Endodermal cell (in vitro differentiated cells): ENCODE results near the gene LRMDA. TPM values are rescaled to one million over a fixed set of nuclear protein-coding genes. Genes with fewer than 3 reads are reported as not detected.

Experiments used
- DNase-seq: peaks from one replicate; pipeline ENCODE4 v3.0.0-alpha.2; 2017
- H3K27ac ChIP-seq: 2 replicates; pipeline ENCODE4 v1.5.1; 2013; ENCODE audit warnings: mild to moderate bottlenecking, low read depth, low read length, moderate library complexity
- H3K27me3 ChIP-seq: 2 replicates; pipeline ENCODE4 v1.6.1; 2013; ENCODE audit warnings: mild to moderate bottlenecking, low read length, moderate library complexity; ENCODE audit not compliant: insufficient read depth, control insufficient read depth, poor library complexity, severe bottlenecking
- H3K36me3 ChIP-seq: 2 replicates; pipeline ENCODE4 v1.7.0; 2013; ENCODE audit warnings: mild to moderate bottlenecking, low read length, moderate library complexity; ENCODE audit not compliant: control insufficient read depth, insufficient read depth
- H3K4me1 ChIP-seq: one replicate; pipeline ENCODE4 v1.7.0; 2013; ENCODE audit warnings: low read length; ENCODE audit not compliant: control insufficient read depth, insufficient read depth
- H3K4me3 ChIP-seq: 2 replicates; pipeline ENCODE4 v1.5.1; 2013; ENCODE audit warnings: mild to moderate bottlenecking, low read length, moderate library complexity
- H3K9ac ChIP-seq: 2 replicates; pipeline ENCODE4 v1.6.1; 2013; ENCODE audit warnings: mild to moderate bottlenecking, low read length, moderate library complexity; ENCODE audit not compliant: poor library complexity, severe bottlenecking; ENCODE audit errors: extremely low read depth
- H3K9me3 ChIP-seq: 2 replicates; pipeline ENCODE4 v1.6.1; 2013; ENCODE audit warnings: mild to moderate bottlenecking, low read length, moderate library complexity; ENCODE audit not compliant: control insufficient read depth
- H3K27ac Mint-ChIP-seq: 2 replicates; pipeline ENCODE4 v1.8.0; 2020; ENCODE audit warnings: mixed read lengths
- H3K27me3 Mint-ChIP-seq: 2 replicates; pipeline ENCODE4 v1.8.0; 2021; ENCODE audit warnings: mild to moderate bottlenecking, mixed read lengths; ENCODE audit not compliant: insufficient read depth
- H3K36me3 Mint-ChIP-seq: 2 replicates; pipeline ENCODE4 v1.8.0; 2020; ENCODE audit warnings: low read depth, mixed read lengths
- H3K4me1 Mint-ChIP-seq: 2 replicates; pipeline ENCODE4 v1.8.0; 2020; ENCODE audit warnings: mixed read lengths
- H3K4me3 Mint-ChIP-seq: 2 replicates; pipeline ENCODE4 v1.8.0; 2020; ENCODE audit warnings: mild to moderate bottlenecking, moderate library complexity, mixed read lengths
- H3K9me3 Mint-ChIP-seq: 2 replicates; pipeline ENCODE4 v1.8.0; 2020; ENCODE audit warnings: mild to moderate bottlenecking, mixed read lengths
- WGBS, 2 experiments: methylation state at CpG; one replicate each; pipeline versions ENCODE4 v1.1.5 to v1.1.7; 2013; ENCODE audit warnings: missing lambda C conversion rate in 2 of 2, mixed read lengths in 1 of 2; ENCODE audit not compliant: insufficient coverage in 1 of 2, insufficient read length in 1 of 2; 5-methylcytosine and 5-hydroxymethylcytosine counted together
- total RNA-seq, 2 donors: library from RNA; stranded (reverse); fragmentation: NEBNext Ultra II Directional in 1 of 2; extraction: Animal tissue kit (Norgen Biotek cat#: 25700) in 1 of 2; gene quantifications; 2 replicates in 1 of 2; 3 replicates in 1 of 2; pipeline ENCODE4 v1.2.1, GENCODE V29; 2021
- TF ChIP-seq, protein P1 (sequence below): fragments of 200-600 bp; sonication (generic); conservative IDR thresholded peaks from 2 replicates; pipeline ENCODE4 v1.5.0; 2021; ENCODE audit warnings: antibody characterized with exemption, mild to moderate bottlenecking

Gene LRMDA
- total RNA-seq, 2 donors from 2014 or later = 1.7 to 5.1 TPM

DNA sequence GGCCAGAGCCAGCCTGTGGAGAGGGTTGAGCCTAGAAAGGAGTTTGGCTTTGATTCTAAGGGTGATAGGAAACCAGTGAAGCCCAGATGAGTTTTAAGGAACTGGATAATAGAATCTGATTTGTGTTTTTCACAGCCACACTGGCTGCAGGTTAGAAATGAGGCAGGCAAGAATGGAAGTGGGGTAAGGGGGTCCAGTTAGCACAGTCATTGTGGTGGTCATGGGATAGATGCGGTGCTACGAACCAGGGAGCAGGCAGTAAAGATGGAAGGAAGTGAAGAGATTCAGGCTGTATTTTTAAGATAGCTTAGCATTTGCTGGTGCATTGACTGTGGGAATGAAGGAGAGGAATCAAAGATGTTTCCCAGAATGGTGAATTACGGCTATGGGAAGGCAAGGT is 322.2 kb downstream of the LRMDA start:
- Histone ChIP-seq H3K36me3 (no peaks in the 10 kb centered on the region), H3K9me3 (no peaks in the 10 kb centered on the region), H3K9ac (no peak overlapping the region), H3K4me1 (no peaks in the 10 kb centered on the region), H3K27me3 (no peaks in the 10 kb centered on the region), H3K27ac (no peak overlapping the region), H3K4me3 (no peak overlapping the region)
- Mint-ChIP-seq H3K27me3 (no peaks in the 10 kb centered on the region), H3K9me3 (peaks cover 17% of the 10 kb centered on the region), H3K4me3 (no peak overlapping the region), H3K36me3 (no peaks in the 10 kb centered on the region), H3K4me1 (no peaks in the 10 kb centered on the region), H3K27ac (no peak overlapping the region)
- no peak for DNase-seq
- TF ChIP-seq, protein P1, sequence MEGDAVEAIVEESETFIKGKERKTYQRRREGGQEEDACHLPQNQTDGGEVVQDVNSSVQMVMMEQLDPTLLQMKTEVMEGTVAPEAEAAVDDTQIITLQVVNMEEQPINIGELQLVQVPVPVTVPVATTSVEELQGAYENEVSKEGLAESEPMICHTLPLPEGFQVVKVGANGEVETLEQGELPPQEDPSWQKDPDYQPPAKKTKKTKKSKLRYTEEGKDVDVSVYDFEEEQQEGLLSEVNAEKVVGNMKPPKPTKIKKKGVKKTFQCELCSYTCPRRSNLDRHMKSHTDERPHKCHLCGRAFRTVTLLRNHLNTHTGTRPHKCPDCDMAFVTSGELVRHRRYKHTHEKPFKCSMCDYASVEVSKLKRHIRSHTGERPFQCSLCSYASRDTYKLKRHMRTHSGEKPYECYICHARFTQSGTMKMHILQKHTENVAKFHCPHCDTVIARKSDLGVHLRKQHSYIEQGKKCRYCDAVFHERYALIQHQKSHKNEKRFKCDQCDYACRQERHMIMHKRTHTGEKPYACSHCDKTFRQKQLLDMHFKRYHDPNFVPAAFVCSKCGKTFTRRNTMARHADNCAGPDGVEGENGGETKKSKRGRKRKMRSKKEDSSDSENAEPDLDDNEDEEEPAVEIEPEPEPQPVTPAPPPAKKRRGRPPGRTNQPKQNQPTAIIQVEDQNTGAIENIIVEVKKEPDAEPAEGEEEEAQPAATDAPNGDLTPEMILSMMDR = no peak
- 94 to 100% methylated on average over 2 to 3 of the region's 3 CpGs for WGBS, 2 experiments

DNA sequence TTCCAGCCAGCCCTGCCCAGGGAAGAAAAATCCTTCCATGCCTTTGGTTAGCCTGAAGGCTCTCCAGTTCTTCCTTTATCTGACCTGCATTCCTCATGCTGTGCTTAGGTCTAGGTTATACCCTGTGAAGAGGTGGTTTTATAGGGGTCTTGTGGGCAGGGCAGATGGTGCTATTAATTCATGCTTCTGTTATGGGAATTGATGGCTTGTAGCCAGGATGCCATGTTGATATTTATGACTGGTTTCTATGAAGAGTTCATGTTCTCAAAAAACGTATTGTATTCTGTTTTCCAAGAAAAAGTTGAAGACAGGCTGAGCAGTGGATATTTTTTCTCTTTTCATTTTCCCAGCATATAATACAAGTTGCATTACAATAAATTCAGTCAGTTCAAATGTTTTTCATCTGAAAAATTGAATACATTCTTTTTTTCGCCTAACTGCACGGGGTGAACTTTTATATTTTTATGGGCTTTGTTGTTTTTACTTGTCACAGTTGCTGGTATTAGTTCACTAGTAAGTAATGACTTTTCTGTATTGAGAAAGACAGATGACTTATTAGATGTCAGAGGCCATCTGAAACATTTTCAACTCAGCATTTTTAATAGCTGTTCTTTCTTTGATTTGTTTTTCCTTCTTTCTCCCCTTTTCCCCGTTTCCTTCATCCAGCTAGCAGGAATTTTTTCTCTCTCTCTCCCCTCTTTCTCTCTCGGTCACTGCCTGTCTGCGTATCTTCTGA is 322.8 kb downstream of the LRMDA start:
- no peak overlapping the region for H3K9ac ChIP-seq
- no peaks in the 10 kb centered on the region for H3K4me1 ChIP-seq
- H3K9me3 ChIP-seq = no peaks in the 10 kb centered on the region
- no peaks in the 10 kb centered on the region for H3K36me3 ChIP-seq
- no peak overlapping the region for H3K27ac ChIP-seq
- H3K27me3 ChIP-seq = no peaks in the 10 kb centered on the region
- H3K27me3 Mint-ChIP-seq = no peaks in the 10 kb centered on the region
- H3K4me1 Mint-ChIP-seq = no peaks in the 10 kb centered on the region
- DNase-seq = no peak
- TF ChIP-seq, protein P1 = no peak
- H3K4me3 Mint-ChIP-seq = no peak overlapping the region
- no peak overlapping the region for H3K4me3 ChIP-seq
- no peaks in the 10 kb centered on the region for H3K36me3 Mint-ChIP-seq
- 90 to 92% methylated on average over 4 to 6 of the region's 6 CpGs for WGBS, 2 experiments
- H3K27ac Mint-ChIP-seq = no peak overlapping the region
- H3K9me3 Mint-ChIP-seq = peaks cover 17% of the 10 kb centered on the region

DNA sequence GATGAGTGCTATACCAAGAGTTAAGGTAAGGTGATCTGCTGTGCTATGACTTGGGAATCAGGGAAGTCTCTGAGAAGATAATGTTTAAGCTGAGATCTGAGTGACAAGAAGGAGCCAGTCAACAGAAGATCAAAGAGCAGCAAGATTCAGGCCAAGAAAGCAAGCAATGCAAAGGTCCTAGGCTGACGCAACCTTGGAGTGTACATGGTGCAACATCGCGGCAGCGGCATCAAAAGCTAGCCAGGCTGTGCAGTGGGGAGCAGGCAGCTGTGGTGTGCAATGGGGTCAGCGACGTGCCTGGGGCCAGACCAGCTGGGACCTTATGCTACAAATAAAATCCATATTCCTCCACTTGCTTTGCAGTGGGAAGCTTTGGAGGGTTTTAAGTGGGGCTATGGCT is 324.1 kb downstream of the LRMDA start:
- Mint-ChIP-seq H3K4me3 (no peak overlapping the region), H3K27me3 (no peaks in the 10 kb centered on the region), H3K9me3 (peaks cover 11% of the 10 kb centered on the region), H3K27ac (no peak overlapping the region), H3K36me3 (no peaks in the 10 kb centered on the region), H3K4me1 (no peaks in the 10 kb centered on the region)
- Histone ChIP-seq H3K9me3 (no peaks in the 10 kb centered on the region), H3K27me3 (no peaks in the 10 kb centered on the region), H3K9ac (no peak overlapping the region), H3K4me1 (no peaks in the 10 kb centered on the region), H3K4me3 (no peak overlapping the region), H3K27ac (no peak overlapping the region), H3K36me3 (no peaks in the 10 kb centered on the region)
- 96 to 97% methylated on average over 4 to 6 of the region's 6 CpGs for WGBS, 2 experiments
- TF ChIP-seq, protein P1 = no peak
- no peak for DNase-seq
